Tongue (tissue), 3 donors: Measurements from ENCODE around the gene OR51M1. TPM values are rescaled to one million over a fixed set of nuclear protein-coding genes. Genes with fewer than 3 reads are reported as not detected.

Source experiments
- DNase-seq: peaks from one replicate; pipeline ENCODE4 v3.0.0-alpha.2; 2015
- small RNA-seq: library from RNA; depleted of rRNA; stranded (forward); fragments of <200 nt; gene quantifications from one replicate; pipeline ENCODE3, GENCODE V24; 2014; ENCODE audit warnings: low replicate concordance
- total RNA-seq: library from RNA; depleted of rRNA; stranded (reverse); fragments of >200 nt; gene quantifications from one replicate; pipeline ENCODE4 v1.2.3, GENCODE V29; 2014

OR51M1 gene
- total RNA-seq, 1 donor from 2014 or later = not detected

- DNase-seq = no peak
These were observed 6.6 kb downstream of the OR51M1 start for GRCh38 chr11:5390210-5390609.

DNA sequence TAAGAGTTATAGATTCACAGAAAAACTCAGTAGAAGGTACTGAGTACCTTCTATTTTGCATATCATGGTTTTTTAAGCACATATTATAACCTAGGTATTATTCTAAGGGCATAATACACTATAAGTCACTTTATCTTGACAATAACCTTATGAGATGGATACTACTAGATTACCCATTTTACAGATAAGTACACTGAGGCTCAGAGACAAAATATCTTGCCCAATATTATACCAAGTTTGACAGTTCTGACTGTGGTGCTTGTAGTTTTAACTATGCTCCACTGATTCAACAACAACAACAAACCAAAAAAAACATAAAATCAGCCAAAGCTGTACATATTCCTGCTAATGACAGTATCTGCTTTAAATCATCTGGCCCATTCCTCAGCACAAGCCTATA is 10.5 kb downstream of the OR51M1 start:
- no peak for DNase-seq

DNA sequence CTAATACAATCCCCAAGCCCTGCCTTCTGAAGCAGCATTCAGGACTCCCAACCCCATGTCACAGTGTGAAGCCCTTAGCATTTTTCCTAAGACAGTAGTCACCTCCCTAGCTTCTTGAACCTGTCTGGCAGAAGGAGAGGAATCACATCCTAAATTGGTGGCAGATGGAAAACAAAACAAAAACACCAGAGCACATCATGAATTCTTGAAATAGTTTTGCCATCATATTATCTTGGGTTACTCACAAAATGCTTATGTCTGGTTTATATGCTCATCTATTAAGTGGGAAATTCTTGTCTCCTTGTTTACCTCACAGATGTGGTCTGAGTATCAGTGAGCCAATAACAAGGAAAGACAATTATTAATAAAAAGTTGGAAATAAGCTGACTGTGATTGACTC is 15.3 kb downstream of the OR51M1 start:
- no peak for DNase-seq

- no peak for DNase-seq
These were observed 21.6 kb downstream of the OR51M1 start for GRCh38 chr11:5405173-5405572.

- no peak for DNase-seq
These were observed 37.4 kb downstream of the OR51M1 start for GRCh38 chr11:5420993-5421392.

GRCh38 chr11:5421811-5422210 is 38.2 kb downstream of the OR51M1 start, which contains the start of gene OR51Q1:
TSS of gene OR51Q1 (plus strand) at chr11:5422111. CDS start at chr11:5422201, 90 bp downstream.
- DNase-seq = no peak

GRCh38 chr11:5423131-5423530 is 39.5 kb downstream of the OR51M1 start:
- DNase-seq = no peak

GRCh38 chr11:5441414-5441813 is 57.8 kb downstream of the OR51M1 start, which contains the start of gene OR51I1:
TSS of gene OR51I1 (minus strand) at chr11:5441514. CDS start at chr11:5441514, 0 bp downstream.
- no peak for DNase-seq

Small RNA genes lying within 50 kb of the gene (small RNA-seq; reads per million reads assigned to genes)
- gene AC104389.3 = not detected

Other genes with a start within 250 kb of the OR51M1 start
- gene OR52A5, start 245.5 kb upstream of the OR51M1 start, total RNA-seq = not detected
- gene OR52A1, start 229.1 kb upstream of the OR51M1 start, total RNA-seq = not detected
- gene OR51V1, start 183.1 kb upstream of the OR51M1 start, total RNA-seq = not detected
- gene HBB, start 156.7 kb upstream of the OR51M1 start, total RNA-seq = 162 TPM
- gene HBD, start 149.3 kb upstream of the OR51M1 start, total RNA-seq = not detected
- gene HBG1, start 134.0 kb upstream of the OR51M1 start, total RNA-seq = 7.5 TPM
- 982 TPM for gene HBG2, start 129.0 kb upstream of the OR51M1 start, total RNA-seq
- 3.3 TPM for gene HBE1, start 113.9 kb upstream of the OR51M1 start, total RNA-seq
- not detected for gene OR51B4, start 81.9 kb upstream of the OR51M1 start, total RNA-seq
- 1.0 TPM for gene OR51B2, start 59.5 kb upstream of the OR51M1 start, total RNA-seq
- gene OR51B5, start 40.3 kb upstream of the OR51M1 start, total RNA-seq = not detected
- not detected for gene OR51B6, start 32.3 kb upstream of the OR51M1 start, total RNA-seq
- not detected for gene OR51Q1, start 38.3 kb downstream of the OR51M1 start, total RNA-seq
- not detected for gene OR51I1, start 57.7 kb downstream of the OR51M1 start, total RNA-seq
- gene OR51I2, start 65.5 kb downstream of the OR51M1 start, total RNA-seq = not detected
- not detected for gene OR52D1, start 104.9 kb downstream of the OR51M1 start, total RNA-seq
- not detected for gene UBQLN3, start 126.1 kb downstream of the OR51M1 start, total RNA-seq
- 0.10 TPM for gene UBQLNL, start 132.9 kb downstream of the OR51M1 start, total RNA-seq
- not detected for gene OR52H1, start 164.7 kb downstream of the OR51M1 start, total RNA-seq
- gene OR52B6, start 197.1 kb downstream of the OR51M1 start, total RNA-seq = not detected
- gene TRIM6, start 212.8 kb downstream of the OR51M1 start, total RNA-seq = 6.5 TPM
- 8.1 TPM for gene TRIM34, start 241.2 kb downstream of the OR51M1 start, total RNA-seq